GM21717 (cell line): ENCODE measurements around the gene SEMA3E.
"Not testable (repeated sequence)": the region's sequence is repeated elsewhere in the genome, so short reads cannot be mapped to it uniquely, and the experiment has no call there.

Experiments
- ATAC-seq: cut with Tn5 transposase; IDR thresholded peaks from one replicate; pipeline ENCODE4 v1.9.1; 2021; ENCODE audit warnings: mild to moderate bottlenecking, moderate library complexity; ENCODE audit not compliant: unreplicated experiment

The SEMA3E gene

DNA sequence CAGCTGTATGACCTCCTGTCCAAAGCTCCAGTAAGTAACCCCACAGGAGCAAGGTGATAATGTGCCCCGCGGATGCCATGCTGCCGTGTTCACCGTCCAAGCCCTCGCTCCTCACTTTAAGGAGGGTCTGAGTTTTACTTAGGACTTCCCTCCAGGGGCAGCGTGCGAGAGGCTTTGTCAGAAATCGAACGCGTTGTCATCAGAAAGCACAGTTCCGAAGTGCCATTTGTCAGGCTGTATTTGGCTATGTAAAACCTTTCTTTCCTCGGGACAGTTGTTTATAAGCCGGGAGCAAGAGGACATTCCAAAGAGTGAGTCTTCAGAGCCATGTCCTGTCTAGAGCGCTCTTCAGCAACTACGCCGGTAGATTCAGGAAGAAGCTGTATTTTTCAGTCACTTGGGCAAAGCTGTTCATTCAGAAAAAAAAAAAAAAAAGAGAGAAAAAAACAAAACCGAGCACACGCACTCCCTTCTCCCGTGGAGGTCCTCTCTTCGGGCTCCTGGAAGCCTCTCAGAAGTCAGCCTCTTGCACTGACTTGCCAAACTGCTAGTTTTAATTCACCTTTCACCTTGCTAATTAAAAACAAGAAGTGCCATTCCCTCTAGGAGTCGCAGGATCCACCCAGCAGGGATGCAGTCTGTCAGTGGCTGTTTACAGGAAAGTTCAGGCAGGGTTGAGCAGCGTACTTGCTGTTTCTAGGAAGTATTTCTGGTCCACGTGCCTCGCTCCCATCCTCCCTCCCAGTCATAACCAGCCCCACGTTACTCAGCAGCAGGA lies at the start of gene SEMA3E:
SEMA3E (minus strand) TSS at position 676 of the 778 bp plus-strand sequence.
- ATAC-seq: no peak

DNA sequence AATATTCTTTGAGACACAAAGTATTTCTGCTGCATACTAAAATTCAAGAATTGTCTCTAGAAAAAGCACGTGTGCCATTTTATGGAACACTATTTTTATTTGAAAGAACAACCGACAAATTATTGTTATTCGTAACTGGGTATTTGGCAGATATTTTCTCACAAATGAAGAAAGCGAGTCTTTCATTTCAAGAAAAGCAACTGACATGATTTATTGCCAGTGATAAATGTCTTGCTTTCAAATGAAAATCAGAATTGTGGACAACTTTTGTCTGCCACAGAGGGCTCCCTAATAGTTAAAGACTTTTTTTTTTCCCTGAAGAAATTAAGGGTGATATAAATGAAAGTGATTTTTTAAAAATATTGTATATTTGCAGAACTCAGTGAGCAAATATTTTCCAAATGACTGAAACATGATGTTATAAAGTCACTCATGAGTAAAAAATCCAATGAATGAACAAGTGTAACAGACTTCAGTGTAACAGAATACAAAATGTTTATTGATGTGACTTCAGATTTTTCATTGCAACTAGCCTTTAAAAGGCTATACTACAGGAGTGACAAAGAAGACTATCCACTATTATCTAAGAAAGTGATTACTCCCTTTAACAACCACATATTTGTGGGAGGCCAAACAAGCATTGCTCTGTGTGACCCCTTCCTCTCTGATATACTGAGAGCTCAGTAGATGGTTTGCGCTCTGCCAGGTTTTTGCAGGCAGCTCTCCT lies 49.0 kb upstream of the SEMA3E start:
- no peak for ATAC-seq

GRCh38 chr7:83696101-83696500 lies 47.2 kb upstream of the SEMA3E start:
- no peak for ATAC-seq

DNA sequence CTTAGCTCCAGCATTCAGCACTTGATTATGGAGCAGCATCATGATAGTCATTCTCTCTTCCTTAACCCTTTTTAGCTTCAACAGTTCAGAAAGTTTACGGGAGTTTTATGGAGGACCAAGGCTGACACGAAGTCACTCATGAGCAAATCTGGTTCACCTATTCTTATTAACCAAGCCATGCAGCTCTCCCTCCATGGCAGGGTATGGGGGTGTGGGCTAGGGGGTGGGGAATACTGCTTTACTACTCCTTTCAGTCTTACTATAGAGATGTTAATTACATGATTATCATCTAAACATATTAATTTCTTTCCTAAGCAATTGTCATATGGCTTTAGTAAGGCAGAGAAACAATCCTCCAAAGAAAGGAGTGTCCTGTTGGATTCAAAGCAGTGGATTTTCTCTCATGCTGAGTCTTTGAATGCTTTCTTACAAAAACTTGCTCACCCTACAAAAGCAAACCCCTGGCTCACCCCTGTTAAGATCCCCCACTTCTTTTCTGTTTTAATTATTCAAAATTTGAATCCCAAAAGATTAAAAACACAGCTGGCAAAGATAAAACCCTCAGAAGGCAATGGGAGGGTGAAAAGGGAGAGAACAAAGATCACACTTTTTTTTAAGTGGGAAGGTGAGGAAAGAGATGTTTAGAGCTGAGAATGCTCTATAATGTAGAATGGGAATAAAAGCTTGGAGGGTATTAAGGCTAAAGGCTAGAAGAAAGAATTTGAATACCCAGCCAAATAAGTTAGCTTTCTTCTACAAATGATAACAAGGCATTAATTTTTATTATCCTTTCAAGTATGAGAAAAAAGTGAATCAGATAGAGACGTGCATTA lies 46.4 kb upstream of the SEMA3E start:
- ATAC-seq: no peak

DNA sequence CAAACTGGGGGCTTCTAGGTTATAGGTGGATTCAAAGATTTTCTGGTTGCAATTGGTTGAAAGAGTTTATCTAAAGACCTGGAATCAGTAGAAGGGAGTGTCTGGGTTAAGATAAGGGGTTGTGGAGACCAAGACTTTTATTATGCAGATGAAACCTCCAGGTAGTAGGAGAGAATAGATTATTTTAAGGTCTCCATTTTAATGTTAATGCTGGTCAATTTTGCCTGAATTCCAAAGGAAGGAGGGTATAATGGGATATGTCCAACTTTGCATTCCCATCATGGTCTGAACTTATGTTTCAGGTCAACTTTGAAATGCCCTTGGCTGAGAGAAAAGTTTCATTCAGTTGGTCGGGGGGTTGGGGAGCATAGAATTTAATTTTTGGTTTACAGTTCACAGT lies 44.3 kb upstream of the SEMA3E start:
- ATAC-seq: no peak

- no peak for ATAC-seq
These were observed 42.2 kb upstream of the SEMA3E start for GRCh38 chr7:83691095-83691494.

DNA sequence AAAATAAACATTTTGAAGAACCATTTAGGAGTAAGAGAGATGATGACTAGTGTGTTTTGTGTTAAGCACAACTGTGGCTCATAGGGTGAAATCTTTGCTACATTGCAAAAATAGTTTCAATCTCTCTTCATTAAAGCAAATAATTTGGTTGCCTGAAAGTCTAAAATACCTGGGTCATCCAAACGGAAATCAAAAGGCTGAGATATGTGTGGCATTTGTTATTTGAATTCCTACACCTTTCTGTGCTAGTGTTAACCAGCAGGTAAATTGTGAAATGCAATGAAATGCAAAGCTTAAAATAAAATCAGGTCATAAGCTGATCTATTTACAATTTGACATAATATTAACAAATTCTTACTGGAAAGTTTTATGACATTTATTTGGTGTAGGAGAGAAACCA lies 40.9 kb upstream of the SEMA3E start:
- no peak for ATAC-seq

DNA sequence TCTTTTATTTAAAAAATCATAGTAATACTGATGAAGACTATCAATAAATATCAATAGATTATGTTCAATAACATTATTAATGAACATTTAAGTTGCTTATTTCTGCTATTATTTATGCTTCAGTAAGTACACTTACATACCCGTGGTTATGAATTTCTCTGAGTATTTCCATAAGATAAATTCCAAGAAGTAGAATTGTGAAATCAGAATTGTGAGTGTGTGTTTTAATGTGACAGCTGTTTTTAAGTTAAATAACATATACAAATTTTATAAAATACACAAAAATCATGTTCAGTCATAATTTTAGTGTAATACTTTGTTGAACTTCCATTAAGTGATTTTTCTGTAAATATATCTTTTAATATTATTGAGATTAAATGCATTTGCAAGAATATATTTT lies 37.5 kb upstream of the SEMA3E start:
- no peak for ATAC-seq

- ATAC-seq: no peak
These were observed 36.0 kb upstream of the SEMA3E start for GRCh38 chr7:83684928-83685327.

GRCh38 chr7:83681200-83681778 lies 32.4 kb upstream of the SEMA3E start:
- no peak for ATAC-seq

DNA sequence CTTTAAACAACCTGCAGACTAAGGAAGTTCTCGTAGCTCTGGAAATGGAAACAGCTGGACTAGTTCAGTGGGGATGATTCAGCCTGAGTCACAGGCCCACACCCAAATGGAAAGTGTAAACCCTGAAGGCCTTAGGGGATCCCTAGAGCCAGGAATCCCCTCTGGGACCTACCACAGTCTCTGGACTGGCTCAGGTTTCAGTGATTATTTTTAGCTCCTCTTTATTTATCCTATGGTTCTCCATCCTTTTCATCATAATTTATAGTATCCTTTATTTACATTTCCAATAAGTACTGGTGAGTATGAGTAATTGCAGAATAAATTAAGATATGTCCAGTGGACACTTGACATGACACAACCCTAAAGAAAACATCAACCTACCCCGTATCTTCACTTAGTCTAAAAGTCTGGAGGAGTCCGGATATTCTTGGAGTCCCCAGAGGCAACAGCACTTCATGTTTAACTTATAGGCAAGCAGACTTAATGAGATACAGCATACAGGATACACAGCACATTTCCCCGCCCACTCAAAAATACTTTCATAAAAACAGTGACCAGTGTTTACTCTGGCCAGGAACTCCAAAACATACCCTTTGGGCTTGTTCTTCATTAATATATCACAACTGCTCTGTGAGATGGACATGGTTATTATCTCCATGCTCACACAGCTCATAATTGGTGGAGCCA lies 28.4 kb upstream of the SEMA3E start:
- ATAC-seq: no peak

- ATAC-seq: not testable (repeated sequence)
These were observed 24.4 kb upstream of the SEMA3E start for GRCh38 chr7:83673291-83673690.

DNA sequence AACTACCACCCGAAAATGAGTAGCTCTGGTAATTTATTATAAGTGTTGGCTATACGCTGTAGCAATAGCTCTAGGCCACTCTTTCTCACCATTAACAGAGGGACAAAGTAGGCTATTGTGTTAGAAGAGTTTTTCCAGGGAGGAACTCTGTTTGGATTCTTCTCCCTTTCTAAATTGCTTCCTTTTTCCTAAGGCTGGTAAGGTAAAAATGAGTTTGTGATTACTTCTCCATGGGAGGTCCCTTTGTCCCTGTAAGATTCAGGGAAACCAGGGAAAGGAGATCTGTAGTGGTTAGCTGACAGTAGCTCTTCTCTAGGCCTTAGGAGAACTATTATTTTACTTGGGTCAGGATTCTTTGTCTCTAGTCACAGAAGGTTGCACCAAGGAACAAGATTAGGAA lies 23.2 kb upstream of the SEMA3E start:
- ATAC-seq: no peak

DNA sequence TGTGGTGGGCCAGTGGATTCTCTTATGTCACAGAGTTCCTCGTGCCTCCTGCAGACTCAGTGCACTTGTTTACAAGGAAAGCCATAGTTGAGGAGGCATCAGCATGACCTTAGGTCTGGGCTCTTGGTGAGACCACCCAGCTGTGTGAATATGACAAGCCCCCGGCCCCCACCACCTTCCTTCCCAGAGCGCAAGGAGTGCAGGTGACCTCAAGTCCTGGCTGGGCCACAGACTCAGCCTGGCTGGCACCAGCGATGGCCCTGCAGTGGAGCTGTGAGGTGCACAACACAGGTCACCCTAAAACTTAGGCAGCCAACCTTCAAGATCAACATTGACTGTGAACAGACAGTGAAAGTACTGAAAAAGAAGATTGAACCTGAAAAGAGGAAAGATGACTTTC lies 14.2 kb upstream of the SEMA3E start:
- ATAC-seq: no peak

GRCh38 chr7:83658126-83658525 lies 9.2 kb upstream of the SEMA3E start:
- no peak for ATAC-seq

- peak; percentile 85 for ATAC-seq
These were observed 7.1 kb upstream of the SEMA3E start for GRCh38 chr7:83655951-83656556.

GRCh38 chr7:83652481-83652880 lies 3.5 kb upstream of the SEMA3E start:
- no peak for ATAC-seq

- ATAC-seq: no peak
These were observed 762 bp upstream of the SEMA3E start for GRCh38 chr7:83649701-83650100.

GRCh38 chr7:83646027-83646426 lies 2.9 kb downstream of the SEMA3E start:
- no peak for ATAC-seq

DNA sequence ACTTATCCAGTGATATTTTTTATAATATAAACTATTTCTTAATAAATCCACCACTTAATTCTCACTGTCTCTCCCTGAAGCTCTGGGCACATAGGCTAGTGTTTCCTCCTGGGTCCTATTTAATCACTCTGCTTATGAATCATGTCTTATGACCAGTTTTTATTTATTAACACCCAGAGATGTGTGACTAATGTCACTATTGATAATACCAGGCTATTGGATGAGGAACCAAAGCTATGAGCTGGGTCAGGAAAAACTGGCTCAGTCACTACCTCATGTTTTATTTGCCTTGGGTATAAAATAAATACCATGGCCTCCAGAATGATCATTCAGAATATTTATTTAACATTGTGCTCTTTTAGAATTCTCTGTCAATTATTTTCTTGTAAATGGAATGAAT lies 5.2 kb downstream of the SEMA3E start:
- ATAC-seq: no peak
